ENCODE data around the gene TEX54. TPM values are rescaled to one million over a fixed set of nuclear protein-coding genes. Genes with fewer than 3 reads are reported as not detected.
A peak's percentile ranks its signal among the peaks of the same experiment; 100 is the strongest.

TEX54 gene
- total and polyA plus RNA-seq, 4 donors = 0.57 TPM; not detected in 3

DNA sequence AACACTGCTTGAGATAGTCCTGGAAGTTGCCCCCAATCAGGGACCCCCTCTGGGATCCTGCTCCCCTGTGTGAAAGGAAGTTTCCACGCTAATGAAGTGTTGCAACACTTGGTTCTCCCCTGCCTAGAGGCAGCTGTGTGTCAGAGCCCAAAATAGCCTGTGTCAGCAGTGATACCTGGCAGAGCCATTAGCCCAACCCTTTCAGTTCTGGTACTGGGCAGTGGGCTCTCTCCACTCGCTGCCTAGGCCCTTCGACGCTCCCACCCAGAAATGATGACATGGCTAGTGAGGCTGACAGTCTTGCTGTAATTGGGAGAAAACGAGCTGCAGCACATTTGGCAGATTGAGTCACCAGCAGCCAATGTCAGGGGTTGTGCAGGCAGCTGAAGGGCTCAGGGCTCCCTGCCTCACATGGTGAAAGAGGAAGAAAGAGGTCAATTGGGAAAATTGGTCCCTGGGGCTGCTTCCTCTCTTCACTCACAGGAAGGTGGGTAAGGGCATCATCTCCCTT is 26.0 kb downstream of the TEX54 start:
- no peak for DNase-seq (ENCODE audit: low read depth in 4 of 6, low spot score in 6 of 6)
- Histone ChIP-seq H3K27me3 (ENCODE audit: control insufficient read depth, insufficient read depth, low read length) (no peaks in the 10 kb centered on the region), H3K36me3 (ENCODE audit: control insufficient read depth, insufficient read depth, low read length) (peaks cover 29% of the 10 kb centered on the region), H3K4me3 (ENCODE audit: low read depth, low read length) (no peak overlapping the region), H3K9me3 (ENCODE audit: control insufficient read depth, insufficient read depth, low read length) (no peaks in the 10 kb centered on the region), H3K4me1 (ENCODE audit: control insufficient read depth, insufficient read depth, low read length) (peaks cover 7% of the 10 kb centered on the region), H3K27ac (ENCODE audit: low read depth, low read length) (no peak overlapping the region)
- 63% methylated on average over 5 of the region's 5 CpGs for WGBS (ENCODE audit: insufficient coverage)

DNA sequence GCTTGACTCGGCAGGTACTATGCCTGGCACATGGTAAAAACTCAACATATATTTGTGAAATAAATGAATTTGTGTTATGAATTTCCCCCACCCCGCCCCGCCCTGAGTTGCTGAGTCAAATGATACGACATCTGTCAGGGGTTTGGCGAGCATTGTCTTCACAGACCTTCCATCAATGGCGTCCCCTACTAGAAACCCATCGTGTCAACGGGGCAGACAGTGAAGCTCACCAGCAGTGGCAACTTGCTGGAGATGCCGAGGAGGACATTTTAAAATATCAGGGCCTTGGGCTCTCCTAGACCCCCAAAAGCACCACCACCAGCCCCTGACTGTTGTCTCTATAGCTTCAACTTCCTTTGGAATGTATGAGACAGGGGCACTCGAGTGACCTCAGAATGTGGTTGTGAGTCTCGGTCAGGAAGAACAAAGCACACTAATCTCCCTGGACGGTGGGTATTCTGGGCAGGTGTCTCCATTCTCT is 26.6 kb downstream of the TEX54 start:
- peak in 1 of 6 donors; percentile 61 for DNase-seq (ENCODE audit: low read depth in 4 of 6, low spot score in 6 of 6)
- H3K27ac ChIP-seq (ENCODE audit: low read depth, low read length) = peak overlapping the region; percentile 79
- H3K27me3 ChIP-seq (ENCODE audit: control insufficient read depth, insufficient read depth, low read length) = no peaks in the 10 kb centered on the region
- H3K36me3 ChIP-seq (ENCODE audit: control insufficient read depth, insufficient read depth, low read length) = peaks cover 36% of the 10 kb centered on the region
- peak overlapping the region; percentile 90 for H3K4me3 ChIP-seq (ENCODE audit: low read depth, low read length)
- WGBS (ENCODE audit: insufficient coverage) = 23% methylated on average over 6 of the region's 12 CpGs
- H3K9me3 ChIP-seq (ENCODE audit: control insufficient read depth, insufficient read depth, low read length) = no peaks in the 10 kb centered on the region
- H3K4me1 ChIP-seq (ENCODE audit: control insufficient read depth, insufficient read depth, low read length) = peaks cover 7% of the 10 kb centered on the region

DNA sequence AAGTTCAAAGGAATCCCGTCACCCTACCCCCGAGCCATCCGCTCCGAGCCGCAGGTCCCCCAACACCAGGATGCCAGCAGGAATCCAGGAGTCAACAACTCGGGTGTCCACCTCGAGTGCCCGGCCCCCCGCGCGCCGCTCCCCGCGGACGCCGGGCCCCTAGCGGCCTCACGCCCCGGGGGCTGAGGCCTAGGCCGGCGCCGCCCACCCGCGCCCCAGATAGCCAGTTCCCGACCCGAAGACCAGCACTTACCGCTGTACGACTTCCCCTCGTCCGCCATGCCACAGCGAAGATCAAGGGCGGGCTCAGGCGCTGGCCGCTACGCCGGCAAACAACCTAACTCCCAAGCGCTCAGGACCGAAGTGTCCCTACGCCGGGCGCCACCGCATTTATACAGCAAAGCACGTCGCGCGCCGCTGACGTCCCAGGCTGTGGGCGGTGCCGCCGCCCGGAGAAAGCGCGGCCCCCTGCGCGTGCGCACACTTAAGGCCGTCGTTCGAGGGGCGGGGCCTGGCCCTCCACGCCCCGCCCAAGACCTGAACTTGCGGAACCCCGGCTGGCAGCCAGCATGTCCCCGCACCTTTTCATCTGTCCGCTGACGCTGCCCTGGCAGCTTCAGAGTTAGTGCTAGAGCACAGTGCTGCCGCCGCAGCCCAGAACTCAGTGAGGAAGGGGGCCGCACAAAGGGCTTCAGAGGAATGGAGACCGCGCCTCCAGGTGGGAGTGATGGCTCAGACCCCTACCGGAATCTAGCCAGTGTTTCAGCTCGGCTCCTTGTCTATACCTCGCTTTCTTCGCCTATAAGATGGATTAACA is 27.4 kb downstream of the TEX54 start, which contains the start of gene NXF1:
NXF1 (minus strand) TSS at position 365 of the 817 bp plus-strand sequence; CDS start at position 281, 84 bp downstream.
- H3K27me3 ChIP-seq (ENCODE audit: control insufficient read depth, insufficient read depth, low read length) = no peaks in the 10 kb centered on the region
- DNase-seq (ENCODE audit: low read depth in 4 of 6, low spot score in 6 of 6) = peak; percentile 86 to 98 (median 92)
- H3K9me3 ChIP-seq (ENCODE audit: control insufficient read depth, insufficient read depth, low read length) = no peaks in the 10 kb centered on the region
- peaks cover 43% of the 10 kb centered on the region for H3K36me3 ChIP-seq (ENCODE audit: control insufficient read depth, insufficient read depth, low read length)
- H3K27ac ChIP-seq (ENCODE audit: low read depth, low read length) = peak within 1 kb of the TSS; percentile 87
- H3K4me1 ChIP-seq (ENCODE audit: control insufficient read depth, insufficient read depth, low read length) = peaks cover 7% of the 10 kb centered on the region
- under 1% methylated on average over 76 of the region's 77 CpGs for WGBS (ENCODE audit: insufficient coverage)
- H3K4me3 ChIP-seq (ENCODE audit: low read depth, low read length) = peak within 1 kb of the TSS; percentile 90

DNA sequence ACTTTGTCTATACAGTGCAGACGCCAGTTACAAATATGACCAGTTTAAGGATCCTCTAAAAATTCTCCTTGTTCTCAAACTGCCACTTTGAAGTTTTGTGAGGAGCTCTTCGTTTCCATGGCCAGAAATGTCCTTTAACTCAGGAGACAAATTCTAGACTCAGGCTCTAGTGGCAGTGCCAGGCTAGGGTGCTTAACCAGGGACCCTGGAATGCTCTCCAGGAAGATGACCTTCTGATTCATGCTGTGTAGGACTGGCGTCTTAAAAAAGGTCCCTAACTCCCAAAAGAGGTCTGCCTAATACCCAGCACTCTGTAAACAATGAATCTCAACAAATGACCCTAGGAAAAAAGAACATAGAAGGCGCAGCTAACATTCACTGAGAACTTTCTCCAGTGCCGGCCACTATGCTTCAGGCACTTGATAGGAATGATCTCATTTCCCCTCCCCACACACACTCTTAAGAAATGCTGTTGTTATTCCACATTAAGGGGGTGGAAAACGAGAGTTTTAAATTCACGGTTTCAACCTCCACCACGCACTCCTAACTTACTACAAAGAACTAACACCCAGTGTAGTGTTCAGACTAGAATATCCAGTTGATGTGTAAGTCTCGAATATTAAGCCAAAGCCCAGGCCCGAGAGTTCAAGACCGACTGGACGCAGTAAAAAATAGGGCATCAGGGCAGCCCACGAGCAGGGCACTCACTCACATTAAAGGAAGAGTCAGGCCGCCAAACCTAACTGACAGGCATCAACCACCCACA is 28.1 kb downstream of the TEX54 start:
- Histone ChIP-seq H3K9me3 (ENCODE audit: control insufficient read depth, insufficient read depth, low read length) (no peaks in the 10 kb centered on the region), H3K27me3 (ENCODE audit: control insufficient read depth, insufficient read depth, low read length) (no peaks in the 10 kb centered on the region), H3K4me1 (ENCODE audit: control insufficient read depth, insufficient read depth, low read length) (peaks cover 7% of the 10 kb centered on the region), H3K36me3 (ENCODE audit: control insufficient read depth, insufficient read depth, low read length) (peaks cover 46% of the 10 kb centered on the region), H3K4me3 (ENCODE audit: low read depth, low read length) (peak overlapping the region; percentile 90), H3K27ac (ENCODE audit: low read depth, low read length) (peak overlapping the region; percentile 87)
- peak in 1 of 6 donors; percentile 31 for DNase-seq (ENCODE audit: low read depth in 4 of 6, low spot score in 6 of 6)
- WGBS (ENCODE audit: insufficient coverage) = 6% methylated on average over 10 of the region's 14 CpGs

DNA sequence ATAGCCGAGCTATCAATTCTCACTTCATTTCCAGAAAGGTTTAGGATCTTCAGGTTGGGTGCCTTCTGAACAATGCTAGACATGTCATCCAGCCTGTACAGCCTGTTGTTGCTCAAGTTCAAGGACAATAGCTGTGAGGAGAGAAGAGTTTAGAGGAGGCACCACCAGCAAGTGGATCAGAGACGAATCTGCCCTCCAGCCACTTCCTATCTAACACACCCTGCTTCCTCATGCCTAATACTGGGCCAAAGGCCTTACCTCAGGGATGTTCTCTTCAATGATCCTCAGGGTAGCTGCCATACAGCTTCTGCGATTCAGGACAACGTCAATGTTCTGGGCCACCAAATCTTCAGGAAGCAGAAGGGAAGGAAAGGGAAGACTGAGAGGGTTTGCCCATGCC is 31.6 kb downstream of the TEX54 start:
- H3K4me1 ChIP-seq (ENCODE audit: control insufficient read depth, insufficient read depth, low read length) = peaks cover 6% of the 10 kb centered on the region
- DNase-seq (ENCODE audit: low read depth in 4 of 6, low spot score in 6 of 6) = no peak
- H3K36me3 ChIP-seq (ENCODE audit: control insufficient read depth, insufficient read depth, low read length) = peaks cover 74% of the 10 kb centered on the region
- H3K27ac ChIP-seq (ENCODE audit: low read depth, low read length) = no peak overlapping the region
- no peaks in the 10 kb centered on the region for H3K9me3 ChIP-seq (ENCODE audit: control insufficient read depth, insufficient read depth, low read length)
- WGBS (ENCODE audit: insufficient coverage) = no CpG with 5 or more reads among the region's 4 CpGs
- no peaks in the 10 kb centered on the region for H3K27me3 ChIP-seq (ENCODE audit: control insufficient read depth, insufficient read depth, low read length)
- H3K4me3 ChIP-seq (ENCODE audit: low read depth, low read length) = no peak overlapping the region

DNA sequence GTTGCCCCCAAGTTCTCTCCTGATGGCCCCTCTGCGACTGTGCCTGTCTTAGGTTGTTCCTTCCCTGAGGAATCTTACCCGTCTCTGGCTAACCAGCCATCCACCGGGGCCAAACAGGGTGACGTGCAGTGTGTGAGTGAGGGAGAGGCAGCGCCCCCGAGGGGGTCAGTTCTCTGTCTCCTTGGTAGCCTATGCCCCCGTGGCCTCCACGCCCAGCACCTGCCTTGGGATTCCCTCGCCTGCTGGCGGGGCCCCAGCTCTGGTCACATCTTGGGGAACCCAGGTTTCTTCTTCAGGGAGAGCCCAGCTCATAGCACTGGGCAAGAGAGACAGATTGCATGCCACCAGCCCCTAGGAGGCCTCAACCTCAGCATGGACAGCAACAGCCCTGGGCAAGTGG is 33.2 kb downstream of the TEX54 start:
- peaks cover 90% of the 10 kb centered on the region for H3K36me3 ChIP-seq (ENCODE audit: control insufficient read depth, insufficient read depth, low read length)
- H3K27me3 ChIP-seq (ENCODE audit: control insufficient read depth, insufficient read depth, low read length) = no peaks in the 10 kb centered on the region
- H3K9me3 ChIP-seq (ENCODE audit: control insufficient read depth, insufficient read depth, low read length) = no peaks in the 10 kb centered on the region
- 97% methylated on average over 6 of the region's 10 CpGs for WGBS (ENCODE audit: insufficient coverage)
- no peak overlapping the region for H3K4me3 ChIP-seq (ENCODE audit: low read depth, low read length)
- DNase-seq (ENCODE audit: low read depth in 4 of 6, low spot score in 6 of 6) = no peak
- H3K27ac ChIP-seq (ENCODE audit: low read depth, low read length) = no peak overlapping the region
- peaks cover 4% of the 10 kb centered on the region for H3K4me1 ChIP-seq (ENCODE audit: control insufficient read depth, insufficient read depth, low read length)

DNA sequence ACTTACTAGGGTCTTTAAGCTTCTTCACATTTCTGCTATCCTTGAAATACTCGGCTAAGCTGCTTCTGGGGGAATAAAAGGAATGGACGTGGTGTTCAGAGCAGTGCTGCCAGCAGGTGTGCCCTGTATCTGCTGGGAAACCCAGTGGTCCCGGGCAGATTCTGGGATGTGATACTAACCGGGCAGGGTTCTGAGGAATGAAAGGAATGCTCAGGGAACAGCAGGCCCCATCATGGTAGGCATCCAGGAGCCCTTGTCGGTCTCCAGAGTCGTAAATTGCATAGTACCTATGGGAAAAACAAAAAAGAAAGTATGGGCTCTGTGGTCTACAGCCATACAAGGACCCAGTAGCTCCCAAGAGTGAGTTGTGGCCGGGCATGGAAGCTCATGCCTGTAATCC is 36.4 kb downstream of the TEX54 start:
- no peak overlapping the region for H3K27ac ChIP-seq (ENCODE audit: low read depth, low read length)
- 88% methylated on average over 6 of the region's 7 CpGs for WGBS (ENCODE audit: insufficient coverage)
- peaks cover 96% of the 10 kb centered on the region for H3K36me3 ChIP-seq (ENCODE audit: control insufficient read depth, insufficient read depth, low read length)

DNA sequence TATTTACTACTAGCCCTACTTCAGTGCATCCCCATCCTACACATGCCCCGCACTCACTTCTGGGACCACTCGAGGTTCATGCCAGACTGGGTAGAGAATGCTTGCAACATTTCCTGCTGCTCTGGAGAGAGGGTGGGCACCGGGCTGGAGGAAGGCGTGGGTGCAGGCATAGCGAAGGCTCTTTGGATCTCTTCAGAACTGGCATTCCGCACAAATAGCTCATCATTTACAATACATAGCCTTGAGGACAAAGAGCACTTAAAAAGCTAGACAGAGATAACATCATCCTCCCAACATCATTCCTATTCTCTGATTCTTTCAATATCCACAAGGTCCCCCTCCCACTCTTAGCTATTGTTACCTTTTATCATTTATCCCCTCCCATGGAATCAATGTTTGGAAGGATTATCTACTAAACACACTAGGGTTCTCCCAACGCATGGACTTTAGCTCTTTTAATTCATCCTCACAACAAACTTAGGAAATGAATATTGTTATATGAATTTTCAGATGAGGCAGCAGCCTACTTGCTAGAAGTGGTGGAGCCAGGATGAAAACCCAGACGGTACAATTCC is 38.4 kb downstream of the TEX54 start:
- Histone ChIP-seq H3K4me3 (ENCODE audit: low read depth, low read length) (no peak overlapping the region), H3K27ac (ENCODE audit: low read depth, low read length) (no peak overlapping the region), H3K4me1 (ENCODE audit: control insufficient read depth, insufficient read depth, low read length) (peaks cover 22% of the 10 kb centered on the region), H3K36me3 (ENCODE audit: control insufficient read depth, insufficient read depth, low read length) (peaks cover 94% of the 10 kb centered on the region), H3K27me3 (ENCODE audit: control insufficient read depth, insufficient read depth, low read length) (no peaks in the 10 kb centered on the region), H3K9me3 (ENCODE audit: control insufficient read depth, insufficient read depth, low read length) (no peaks in the 10 kb centered on the region)
- no peak for DNase-seq (ENCODE audit: low read depth in 4 of 6, low spot score in 6 of 6)
- WGBS (ENCODE audit: insufficient coverage) = 93% methylated on average over 6 of the region's 8 CpGs

More for the DNA sequence above, 36.4 kb downstream of the TEX54 start:
- DNase-seq (ENCODE audit: low read depth in 4 of 6, low spot score in 6 of 6) = no peak
- peaks cover 11% of the 10 kb centered on the region for H3K4me1 ChIP-seq (ENCODE audit: control insufficient read depth, insufficient read depth, low read length)
- H3K4me3 ChIP-seq (ENCODE audit: low read depth, low read length) = no peak overlapping the region
- H3K27me3 ChIP-seq (ENCODE audit: control insufficient read depth, insufficient read depth, low read length) = no peaks in the 10 kb centered on the region
- H3K9me3 ChIP-seq (ENCODE audit: control insufficient read depth, insufficient read depth, low read length) = no peaks in the 10 kb centered on the region

DNA sequence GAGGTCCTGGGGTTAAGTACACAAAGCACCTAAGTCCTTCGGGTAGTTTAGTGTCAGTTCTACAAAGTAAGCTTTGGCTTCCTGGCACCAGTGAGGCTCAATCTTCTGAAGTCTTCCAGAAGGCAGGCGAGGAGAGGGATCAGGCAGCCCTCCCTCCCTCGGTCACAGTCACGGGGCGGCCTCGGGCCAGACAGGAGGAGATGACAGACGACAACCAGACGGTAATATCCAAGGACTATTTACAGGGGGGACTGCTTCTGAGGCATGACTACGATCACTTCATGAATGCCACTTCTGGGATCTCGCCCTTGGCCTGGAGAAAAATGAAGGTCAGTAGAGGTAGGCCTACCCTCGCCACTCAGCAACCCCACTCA is 40.5 kb downstream of the TEX54 start:
- DNase-seq (ENCODE audit: low read depth in 4 of 6, low spot score in 6 of 6) = no peak
- Histone ChIP-seq H3K36me3 (ENCODE audit: control insufficient read depth, insufficient read depth, low read length) (peaks cover 82% of the 10 kb centered on the region), H3K4me1 (ENCODE audit: control insufficient read depth, insufficient read depth, low read length) (peaks cover 35% of the 10 kb centered on the region), H3K9me3 (ENCODE audit: control insufficient read depth, insufficient read depth, low read length) (no peaks in the 10 kb centered on the region), H3K27ac (ENCODE audit: low read depth, low read length) (peak overlapping the region; percentile 71), H3K4me3 (ENCODE audit: low read depth, low read length) (peak overlapping the region; percentile 91), H3K27me3 (ENCODE audit: control insufficient read depth, insufficient read depth, low read length) (no peaks in the 10 kb centered on the region)
- 25% methylated on average over 10 of the region's 11 CpGs for WGBS (ENCODE audit: insufficient coverage)

Measured in spinal cord (tissue), 10 donors.